NOMO-1 treated with dmso at 0.1 percent for 144 hours (cell line): Measurements from ENCODE around the gene CTNNA3.

Source experiments
- DNase-seq: peaks from one replicate; lab custom pipeline; 2025; ENCODE audit not compliant: unreplicated experiment; lab: John Stamatoyannopoulos, UW

The CTNNA3 gene

DNA sequence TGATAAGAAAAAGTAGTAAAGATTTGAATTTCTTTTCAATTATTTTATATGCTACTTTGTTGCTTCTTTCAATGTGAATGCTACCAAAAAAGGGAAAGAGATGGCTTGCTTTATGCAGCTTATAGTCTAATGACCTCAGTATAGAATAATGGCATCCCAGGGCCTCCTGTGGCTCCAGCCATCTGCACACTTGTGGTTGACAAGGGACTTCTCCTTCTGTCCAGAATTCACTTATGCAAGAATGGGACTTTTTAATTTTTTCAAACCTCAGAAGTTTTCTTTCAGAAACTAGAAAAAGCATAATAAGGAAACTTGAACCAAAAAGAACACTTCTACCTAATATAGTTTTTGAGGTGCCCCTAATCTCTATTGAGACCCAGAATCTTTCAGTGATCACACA lies 310.9 kb downstream of the CTNNA3 start:
- no peak for DNase-seq

DNA sequence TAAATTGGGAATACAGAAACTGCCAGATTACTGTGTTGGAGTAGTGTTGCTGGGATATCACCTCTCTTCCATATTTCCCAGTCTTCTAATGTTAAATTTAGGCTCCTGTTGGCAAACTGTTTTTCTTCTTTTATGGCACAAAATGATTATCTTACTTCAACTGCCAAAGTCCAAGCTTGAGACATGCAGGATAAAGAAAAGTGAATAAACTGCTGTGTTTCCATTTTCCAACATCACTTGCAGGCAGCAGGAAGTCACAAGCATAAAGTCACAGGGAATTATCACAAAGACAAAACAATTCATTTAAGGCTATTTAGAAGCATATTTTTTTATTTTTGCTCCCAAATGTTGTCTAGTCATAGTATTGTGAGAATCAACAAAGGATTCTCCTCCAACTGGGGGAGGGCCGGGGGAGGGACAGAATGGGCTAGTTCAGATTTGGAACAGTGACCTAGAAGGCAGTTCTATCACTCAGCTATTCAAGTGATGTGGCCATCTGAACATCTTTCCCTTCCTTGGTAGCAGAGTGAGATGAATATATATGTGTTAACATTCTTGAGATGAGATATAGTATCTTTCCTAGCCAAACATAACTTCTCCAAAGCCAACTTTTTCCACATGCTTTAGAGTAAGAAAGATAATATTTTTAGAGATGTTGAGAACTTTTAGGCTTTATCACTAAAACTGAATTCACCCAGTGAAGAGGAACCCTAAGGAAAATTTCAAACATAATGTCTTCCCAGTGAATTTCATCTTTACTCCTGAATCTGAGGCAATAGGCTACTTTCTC lies 364.7 kb downstream of the CTNNA3 start:
- DNase-seq = no peak

DNA sequence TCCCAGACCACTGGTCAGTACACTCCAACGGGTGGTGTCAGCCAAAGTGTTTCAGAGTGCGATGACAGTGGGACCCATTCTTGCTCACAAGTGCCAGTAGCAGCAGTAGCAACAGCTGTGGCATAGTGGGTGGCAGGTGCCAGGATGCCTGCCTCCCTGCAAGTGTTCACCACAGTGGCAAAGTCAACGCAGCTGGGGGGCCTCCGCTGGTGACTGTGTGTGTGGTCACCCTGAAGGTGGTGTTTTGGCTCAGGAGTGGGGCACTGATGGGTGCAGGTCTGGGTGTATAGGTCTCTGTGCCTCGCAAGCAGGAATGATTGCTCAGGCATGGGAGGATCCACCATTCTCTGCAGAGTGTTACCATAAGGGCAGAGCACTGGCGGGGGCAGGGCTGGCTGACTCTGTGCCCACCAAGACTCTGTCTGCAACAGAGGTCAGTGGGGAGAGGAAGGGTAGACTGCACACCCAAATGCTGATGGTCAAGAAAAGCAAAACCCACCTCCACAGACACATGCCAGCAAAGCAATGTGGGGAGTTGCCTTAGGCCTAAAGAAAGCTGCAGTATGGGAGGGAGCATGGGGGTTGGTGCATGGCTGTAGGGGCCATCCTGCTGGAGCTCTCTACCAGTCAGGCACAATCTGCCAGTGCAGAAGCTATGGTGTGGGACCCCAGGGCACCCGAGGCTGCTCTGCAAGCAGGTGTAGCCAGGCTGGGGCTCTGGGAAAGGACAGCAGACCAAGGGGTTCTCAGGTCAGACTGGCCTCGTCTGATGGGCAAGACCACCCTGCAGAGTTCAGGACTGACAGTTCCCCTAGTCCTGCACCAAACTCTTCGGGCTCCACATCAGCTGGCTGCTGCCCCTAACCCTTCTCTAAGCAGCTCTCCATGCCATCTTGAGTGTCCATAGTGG lies 368.1 kb downstream of the CTNNA3 start:
- no peak for DNase-seq

DNA sequence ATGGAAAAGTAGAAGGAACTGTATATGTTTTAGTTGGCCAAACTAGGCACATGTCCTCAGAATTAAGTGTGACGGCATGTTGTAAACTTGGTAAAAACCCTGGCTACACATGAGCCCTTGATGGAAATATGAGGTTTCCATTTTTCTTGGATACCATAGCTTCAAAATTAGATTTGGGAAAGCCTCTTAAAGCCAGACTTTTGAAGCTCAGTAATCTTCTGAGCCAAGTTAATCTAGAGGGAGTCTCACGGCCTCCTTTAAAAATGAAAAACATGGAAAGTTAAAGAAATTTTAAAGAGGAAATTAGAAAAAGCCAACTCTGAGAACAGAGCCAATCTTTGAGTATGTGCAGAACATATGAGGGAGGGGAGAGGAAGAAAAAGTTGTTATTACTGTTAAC lies 376.0 kb downstream of the CTNNA3 start:
- DNase-seq = no peak

DNA sequence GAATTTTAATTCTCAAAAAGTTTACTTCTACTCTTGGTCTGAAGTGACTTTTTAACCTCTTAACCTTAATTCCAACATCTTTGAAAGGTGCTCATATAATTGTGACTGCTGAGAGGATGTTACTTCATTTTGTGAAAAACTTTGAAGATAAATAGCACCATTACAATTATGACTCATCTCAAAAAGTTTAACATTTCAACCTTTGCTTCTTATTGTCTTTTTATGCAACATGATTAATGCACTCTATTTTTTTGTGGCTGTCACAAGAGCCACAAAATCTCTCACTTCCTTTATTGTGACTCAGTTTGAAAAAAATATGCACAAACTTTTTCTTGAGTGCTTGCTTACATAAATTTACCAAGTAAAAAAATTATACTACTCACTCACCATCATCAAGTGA lies 387.1 kb downstream of the CTNNA3 start:
- no peak for DNase-seq

DNA sequence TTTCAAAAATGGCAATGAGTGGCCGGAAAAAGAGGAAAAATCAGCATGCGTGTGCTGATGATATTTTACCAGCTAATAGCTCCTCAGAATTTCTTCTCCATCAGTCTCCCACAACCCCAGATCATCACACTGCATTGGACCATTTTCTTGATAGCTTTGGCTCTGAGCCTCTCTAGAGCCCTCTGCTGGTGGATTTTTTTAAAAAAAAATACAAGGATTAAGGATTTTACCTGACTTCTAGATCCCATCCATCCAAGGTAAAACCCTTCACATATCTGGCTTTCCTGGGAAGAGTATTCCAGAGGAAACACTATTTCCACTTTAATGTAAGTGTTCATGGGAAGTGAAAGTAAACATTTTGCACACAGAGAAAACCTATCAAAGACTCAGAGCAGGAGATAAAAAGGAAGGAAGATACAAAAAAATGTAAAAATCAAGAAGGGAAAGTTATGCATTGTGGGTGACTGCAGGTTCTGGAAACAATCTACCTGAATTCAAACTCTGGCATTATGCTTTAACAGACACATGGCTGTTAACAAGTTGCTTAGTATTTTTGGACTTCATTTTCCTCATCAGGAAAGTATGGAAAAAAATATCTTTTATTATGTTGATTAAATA lies 389.3 kb downstream of the CTNNA3 start:
- DNase-seq = no peak

DNA sequence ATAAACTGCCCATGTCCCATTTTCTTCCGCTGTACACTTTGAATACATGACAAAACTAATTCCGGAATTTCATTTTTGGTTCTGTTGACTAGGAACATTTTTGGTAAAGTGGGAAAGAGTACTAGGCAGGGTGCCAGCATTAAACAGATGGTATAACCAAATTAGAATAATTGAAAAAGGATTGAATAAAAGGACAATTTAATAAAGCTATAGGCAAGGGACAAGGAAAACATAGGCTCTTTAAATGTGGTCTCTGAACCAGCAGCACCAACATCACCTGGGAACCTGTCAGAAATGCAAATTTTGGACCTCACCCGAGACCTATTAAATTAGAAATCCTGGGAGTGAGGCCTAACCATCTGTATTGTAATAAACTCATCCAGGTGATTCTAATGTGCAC lies 393.3 kb downstream of the CTNNA3 start:
- no peak for DNase-seq

DNA sequence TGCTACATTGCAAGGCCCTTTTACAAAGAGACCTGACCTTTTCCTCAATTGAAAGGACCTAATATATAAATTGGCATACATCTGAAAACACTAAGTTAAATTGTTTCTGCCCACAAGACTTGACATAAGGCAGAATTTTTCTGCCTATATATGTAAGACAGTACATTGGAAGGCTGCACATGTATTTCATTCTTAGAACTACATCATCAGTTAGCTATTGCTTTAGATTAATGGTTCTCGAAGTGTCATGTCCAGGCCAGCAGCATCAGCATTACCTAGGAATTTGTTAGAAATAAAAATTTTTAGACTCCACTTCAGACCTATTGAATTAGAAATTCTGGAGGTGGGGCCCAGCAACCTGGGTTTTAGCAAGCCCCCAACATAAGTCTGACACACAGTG lies 396.2 kb downstream of the CTNNA3 start:
- DNase-seq = no peak

DNA sequence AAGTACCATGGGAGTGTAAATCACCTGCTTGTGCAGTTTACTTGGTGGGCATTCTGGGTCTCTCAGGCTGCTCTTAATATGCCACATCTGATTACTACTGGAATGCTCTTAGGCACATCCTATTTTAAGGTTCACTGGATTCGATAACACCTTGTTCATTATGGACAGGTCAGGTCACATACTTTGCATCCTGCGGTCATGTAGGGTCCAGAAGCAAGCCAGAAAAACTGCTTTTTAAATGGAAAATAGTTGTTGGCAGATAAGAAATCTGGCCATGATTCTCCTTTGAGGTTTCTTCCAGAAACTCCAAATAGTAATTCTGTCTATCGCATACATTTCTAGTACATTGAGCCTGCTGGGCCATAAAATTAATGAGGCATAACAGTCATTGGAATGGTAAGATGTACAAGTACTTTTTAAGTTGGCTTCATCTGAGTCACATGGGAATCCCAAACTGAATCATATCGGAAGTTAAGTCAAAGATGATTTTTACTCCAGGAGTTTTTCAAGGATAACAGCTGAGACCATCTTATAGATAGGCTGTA lies 398.3 kb downstream of the CTNNA3 start:
- no peak for DNase-seq

DNA sequence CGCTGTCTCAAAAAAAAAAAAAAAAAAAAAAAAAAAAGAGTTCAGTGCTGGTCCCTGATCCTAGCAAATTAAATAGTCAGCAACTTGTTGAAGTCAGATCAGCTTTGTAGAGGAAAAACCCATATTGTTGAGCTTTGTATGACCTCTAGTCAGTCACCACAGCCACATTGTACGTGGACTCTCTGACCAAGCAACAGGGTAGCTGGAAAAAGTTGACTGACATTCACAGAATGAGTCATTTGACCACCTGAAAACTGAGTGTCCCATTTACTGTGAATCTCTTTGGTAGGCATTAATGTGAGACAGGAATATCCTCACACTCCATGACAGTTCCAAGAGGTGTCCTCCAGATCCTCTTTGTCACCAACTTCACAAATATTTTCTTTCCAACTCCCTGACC lies 399.1 kb downstream of the CTNNA3 start:
- no peak for DNase-seq

DNA sequence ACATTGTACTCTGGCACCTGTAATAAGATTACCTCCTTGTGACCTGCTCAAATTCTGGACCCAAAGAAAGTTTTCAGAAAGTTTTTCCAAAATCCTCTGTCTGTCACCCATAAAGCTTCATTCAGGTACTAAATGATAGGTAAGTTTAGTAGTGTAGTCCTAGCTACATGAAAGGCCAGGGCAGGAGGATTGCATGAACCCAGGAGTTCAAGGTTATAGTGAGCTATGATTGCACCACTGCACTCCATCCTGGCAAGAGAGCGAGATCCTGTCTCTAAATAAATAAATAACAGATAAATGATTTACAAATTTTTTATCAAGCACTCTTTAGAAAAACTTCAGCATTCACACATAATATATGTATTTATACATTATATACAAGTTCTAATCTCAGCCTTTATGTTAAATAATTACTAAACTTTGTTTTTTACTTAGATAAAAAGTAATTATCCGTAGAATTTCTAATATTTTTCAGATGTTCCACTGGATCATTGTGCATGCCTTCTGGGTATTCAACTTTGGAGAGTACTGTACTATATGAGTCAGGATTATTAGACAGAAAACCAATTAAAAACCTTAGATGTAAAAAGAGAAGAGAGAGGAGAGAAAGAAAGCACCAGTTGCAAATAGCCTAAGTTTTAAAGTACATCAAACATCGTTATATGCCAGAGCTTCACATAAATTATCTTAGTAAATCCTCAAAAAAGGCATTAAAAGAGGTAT lies 407.1 kb downstream of the CTNNA3 start:
- DNase-seq = no peak

DNA sequence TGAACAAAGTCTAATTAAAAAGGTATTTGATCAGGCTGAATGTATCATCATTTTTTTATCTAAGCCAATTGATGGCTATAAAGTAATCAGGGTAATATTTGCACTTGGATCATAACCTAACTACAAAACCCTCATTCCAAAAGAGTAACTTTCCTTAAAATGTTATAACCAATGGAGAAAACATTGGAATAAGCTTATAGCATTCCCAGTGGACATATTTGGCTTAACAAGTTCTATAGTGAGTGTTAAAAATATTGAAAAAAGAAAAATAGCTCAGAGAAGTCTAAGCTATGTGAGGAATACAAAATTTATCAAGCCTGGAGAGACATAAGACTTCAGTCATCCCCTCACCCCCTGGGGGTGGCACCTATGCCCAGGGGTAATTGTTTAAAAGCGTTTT lies 411.4 kb downstream of the CTNNA3 start:
- DNase-seq = no peak

DNA sequence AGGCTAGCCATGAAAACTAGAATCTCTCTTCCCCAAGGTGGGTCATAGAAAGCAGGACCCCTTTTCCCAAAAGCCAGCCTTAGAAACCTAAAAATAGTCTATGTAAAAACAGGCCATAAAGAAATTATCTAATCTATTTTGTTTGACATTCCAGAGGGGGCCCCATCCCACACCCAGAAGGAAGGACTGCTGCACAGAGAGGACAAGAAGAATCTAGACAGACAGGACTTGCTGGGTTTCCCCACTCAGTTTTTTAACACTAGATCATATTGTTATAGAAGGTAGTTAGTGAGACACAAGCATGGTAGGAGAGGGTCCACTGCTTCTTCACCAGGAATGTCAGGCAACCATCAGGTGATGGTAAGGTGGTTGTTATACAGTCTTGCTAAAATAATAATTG lies 413.1 kb downstream of the CTNNA3 start:
- no peak for DNase-seq

DNA sequence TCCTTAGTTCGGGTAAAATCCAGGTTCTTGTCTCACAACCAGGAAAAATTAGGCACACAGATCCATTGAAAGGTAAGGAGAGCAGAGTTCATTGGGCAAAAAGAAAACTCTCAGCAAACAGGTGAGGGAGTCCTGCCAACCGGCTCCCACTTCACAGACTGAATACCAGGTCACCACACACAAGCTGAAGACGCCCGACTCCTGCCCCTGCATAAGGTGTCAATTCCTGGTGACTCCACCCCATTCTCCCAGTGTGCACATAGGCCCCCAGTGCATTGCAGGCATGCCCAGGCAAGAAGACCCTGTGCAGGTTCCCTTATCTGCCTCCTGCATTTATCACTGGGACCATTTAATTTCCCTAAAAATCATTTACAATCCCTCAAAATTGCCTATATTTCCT lies 415.6 kb downstream of the CTNNA3 start:
- DNase-seq = no peak

DNA sequence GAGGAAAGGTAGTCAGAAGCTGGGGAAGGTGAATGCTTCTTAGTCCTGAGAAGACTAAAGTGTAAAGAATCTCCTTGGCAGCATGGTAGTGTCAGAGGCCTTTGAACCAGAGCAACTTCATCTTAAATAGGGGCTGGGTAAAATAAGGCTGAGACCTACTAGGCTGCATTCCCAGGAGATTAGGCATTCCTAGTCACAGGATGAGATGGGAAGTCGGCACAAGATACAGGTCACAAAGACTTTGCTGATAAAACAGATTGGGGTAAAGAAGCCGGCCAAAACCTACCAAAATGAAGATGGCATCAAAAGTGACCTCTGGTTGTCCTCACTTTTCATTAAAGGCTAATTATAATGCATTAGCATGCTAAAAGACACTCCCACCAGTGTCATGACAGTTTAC lies 418.6 kb downstream of the CTNNA3 start:
- no peak for DNase-seq

DNA sequence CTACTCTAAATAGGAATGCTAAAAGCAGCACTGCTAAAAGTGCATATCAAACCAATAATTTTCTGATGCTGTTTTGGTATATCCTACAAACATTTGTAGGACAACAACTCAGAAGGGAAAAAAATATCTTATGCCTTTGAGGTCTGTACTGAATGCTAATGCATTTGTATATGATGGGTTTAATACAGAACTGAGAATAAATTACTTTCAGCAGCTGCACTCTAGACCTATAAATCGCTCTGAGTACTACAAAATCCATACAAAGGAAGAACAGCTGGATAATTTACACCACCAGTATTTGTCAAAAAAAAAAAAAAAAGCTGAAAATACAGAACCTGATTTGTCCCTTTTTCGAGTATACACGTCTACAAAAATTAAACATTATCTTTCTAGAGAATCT lies 426.2 kb downstream of the CTNNA3 start:
- no peak for DNase-seq

DNA sequence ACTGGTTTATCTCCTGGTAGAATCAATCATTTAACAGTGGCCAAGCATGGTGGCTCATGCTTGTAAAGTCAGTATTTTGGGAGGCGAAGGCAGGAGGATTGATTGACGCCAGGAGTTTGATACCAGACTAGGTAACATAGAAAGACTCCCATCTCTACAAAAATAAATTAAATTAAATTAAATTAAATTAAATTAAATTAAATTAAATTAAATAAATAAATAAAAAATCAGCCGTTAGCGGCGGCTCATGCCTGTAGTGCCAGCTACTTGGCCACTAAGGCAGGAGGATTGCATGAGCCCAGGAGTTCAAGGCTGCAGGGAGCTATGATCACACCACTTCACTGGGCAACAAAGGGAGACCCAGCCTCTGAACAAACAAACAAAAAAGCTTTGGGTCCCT lies 427.8 kb downstream of the CTNNA3 start:
- no peak for DNase-seq

DNA sequence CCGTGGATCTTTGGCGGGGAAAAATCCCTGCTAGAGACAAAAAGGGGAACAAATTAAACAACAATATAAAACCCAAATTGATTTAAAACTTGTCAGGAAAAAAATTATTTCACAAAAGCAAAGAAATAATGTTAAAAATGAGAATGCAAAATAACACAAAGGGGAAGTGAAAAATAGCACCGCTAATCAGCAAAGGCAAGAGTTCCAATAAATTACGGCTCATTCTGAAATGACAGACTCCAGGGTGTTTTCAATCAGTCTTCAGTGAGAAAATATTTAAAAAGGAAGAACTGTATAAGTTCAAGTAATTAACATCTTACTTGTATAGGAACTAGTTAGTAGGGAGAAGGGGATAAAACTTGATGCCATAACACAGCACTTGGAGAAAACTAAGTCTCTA lies 433.3 kb downstream of the CTNNA3 start:
- no peak for DNase-seq

DNA sequence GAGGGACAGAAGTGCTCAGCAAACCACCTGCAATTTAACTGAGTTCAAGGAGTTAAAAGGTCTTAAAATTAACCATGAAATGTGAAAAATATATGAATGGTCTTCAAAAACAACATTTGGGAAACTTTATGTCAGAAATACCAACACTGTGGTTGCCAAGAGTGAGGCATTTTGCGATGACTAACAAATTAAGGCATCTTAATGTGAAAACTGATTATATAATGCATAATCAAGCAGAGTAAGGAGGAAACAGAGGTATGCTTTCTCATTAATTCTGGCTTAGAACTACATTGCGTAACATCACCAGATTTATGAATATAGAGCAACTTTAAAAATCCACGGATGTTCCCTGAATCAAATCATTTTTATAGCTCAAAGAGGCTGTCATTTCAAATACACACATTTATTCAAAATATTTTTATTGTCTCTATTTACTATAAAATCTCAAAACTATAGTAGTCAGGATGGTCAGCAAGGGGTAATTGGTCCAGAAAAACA lies 434.6 kb downstream of the CTNNA3 start:
- no peak for DNase-seq

DNA sequence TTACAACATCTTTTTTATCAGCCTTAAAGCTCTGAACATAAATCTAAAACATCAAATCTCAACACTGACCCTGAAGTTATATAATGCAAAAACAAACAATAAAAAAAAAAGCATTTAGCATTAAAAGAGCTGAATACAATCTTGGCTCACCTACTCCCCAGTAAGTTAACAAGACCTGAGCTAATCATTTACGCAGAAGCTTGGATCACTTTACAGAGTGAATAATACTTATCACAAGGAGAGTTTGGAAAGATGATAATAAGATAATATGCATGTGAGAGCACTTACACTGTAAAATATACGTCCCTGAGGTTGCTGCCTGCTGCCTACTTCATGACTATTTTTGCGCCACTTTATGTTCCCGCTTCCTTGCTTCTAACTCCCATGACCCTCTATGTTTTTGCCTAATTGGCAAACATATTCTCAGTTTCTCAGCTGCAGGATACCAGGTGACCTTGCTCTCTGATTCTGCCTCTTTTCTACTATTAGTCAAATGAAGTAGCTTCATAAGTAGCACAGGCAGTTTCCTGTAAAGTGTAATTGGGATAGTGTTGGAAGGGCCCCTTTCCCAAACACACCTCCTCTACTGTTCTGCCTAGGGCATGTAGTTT lies 436.6 kb downstream of the CTNNA3 start:
- DNase-seq = no peak
